Left forelimb (tissue), 1 donor: Measurements from ENCODE around the gene SIRPB2.

Source experiments
- DNase-seq: peaks from one replicate; pipeline ENCODE4 v3.0.0-alpha.2; 2018; ENCODE audit warnings: low spot score

The SIRPB2 gene

DNA sequence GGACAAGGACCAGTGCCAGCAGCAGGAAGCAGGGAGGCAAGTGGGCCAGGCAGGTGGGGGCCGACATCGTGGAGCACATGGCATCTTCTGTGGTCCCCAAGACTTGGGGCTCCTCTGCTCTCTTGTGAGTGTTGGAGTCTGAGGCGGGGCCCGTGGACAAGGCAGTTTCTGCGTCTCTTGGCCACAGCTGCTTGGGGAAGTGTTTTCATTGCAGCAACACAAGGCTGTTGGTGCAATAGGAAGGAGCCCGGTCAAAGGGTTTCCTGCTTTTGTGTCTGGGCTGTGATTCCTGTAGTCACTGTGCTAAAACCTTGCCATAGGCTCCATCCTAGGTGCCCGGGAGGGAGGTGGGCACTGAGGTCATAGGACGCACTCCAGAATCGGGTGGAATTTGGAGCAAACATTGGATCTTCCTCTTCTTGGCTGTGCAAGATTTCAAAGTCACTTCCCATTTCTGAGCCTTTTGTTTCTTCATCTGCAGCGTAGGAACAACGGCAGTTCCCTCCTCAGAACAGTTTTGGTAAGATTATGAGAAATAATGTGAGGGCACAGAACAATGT lies at the start of gene SIRPB2:
Gene SIRPB2 (minus strand): TSS at position 140 of the 560 bp plus-strand sequence. CDS start 61 bp downstream, at position 79.
- DNase-seq: no peak

- DNase-seq: no peak
Measured at GRCh38 chr20:1539816-1540419, 48.7 kb upstream of the SIRPB2 start.

DNA sequence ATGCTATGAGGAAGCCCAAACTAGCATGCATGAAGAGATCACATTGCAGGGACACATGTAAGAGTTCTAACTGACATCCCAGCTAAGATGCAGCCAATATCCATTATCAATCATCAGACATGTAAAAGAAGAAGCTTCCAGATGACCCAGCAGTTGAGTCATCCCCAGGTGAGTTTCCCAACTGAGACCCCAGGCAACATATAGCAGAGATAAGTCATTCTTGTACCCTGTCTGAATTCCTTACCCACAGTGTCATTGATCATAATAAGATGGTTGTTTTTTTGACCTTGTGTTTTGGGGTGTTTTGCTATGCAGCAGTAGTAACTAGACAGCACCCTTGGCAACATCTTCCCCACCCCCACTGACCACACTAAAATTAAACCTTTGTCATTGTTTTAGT lies 47.4 kb upstream of the SIRPB2 start:
- no peak for DNase-seq

DNA sequence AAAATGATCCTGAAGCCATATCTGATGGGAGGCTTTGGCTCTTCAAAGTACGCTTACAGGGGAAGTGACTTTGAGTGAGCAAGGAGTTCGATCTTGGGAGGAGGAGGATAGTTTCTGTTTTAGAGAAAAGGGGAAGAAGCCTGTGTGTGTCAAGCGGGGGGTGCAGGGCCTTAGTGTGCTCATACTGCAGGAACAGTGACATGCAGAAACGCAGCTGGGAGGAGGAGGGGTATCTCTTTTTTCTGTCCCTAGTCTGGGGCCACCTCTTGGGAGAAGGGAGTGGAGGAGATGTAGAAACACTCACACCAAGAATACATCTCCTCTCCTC lies 46.5 kb upstream of the SIRPB2 start:
- DNase-seq: no peak

DNA sequence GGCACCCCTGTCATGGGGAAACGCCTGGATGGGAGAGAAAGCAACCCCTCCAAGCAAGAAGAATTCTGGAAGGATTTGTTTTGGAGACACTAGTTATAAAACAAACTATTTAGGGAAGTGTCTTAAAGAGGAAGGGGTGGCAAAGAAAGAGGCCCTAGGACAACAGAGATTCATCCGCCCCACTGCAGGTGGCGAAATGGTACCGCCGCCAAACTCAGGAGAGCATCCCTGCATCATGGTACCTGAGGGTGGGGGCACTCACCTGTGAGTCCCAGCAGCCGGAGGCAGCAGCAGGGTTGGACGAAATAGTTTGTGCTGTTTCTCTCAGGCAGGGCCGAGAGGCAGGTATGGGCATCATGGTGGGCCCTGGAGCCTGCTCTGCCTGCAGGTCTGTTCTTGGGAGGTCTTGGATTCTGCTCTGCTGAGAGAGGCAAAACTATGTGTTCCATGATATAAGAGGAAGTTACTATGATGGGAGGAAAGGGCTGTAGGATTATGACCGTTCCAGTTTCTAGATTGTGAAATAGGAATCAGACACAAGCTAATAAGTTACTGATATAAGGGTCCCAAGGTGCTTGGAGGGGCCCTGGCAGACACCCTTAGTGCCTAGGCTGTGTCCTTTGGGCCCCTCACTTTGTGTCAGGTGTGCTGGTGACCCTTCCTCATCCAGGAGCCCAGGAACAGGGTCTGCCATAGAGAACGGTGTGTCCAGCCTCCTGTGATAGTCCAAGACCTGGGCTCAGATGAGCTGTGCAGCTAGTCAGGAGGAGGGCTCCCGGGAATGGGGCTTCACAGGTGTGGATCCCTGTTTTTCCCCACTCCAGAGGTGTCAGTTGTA lies 45.9 kb upstream of the SIRPB2 start:
- no peak for DNase-seq

DNA sequence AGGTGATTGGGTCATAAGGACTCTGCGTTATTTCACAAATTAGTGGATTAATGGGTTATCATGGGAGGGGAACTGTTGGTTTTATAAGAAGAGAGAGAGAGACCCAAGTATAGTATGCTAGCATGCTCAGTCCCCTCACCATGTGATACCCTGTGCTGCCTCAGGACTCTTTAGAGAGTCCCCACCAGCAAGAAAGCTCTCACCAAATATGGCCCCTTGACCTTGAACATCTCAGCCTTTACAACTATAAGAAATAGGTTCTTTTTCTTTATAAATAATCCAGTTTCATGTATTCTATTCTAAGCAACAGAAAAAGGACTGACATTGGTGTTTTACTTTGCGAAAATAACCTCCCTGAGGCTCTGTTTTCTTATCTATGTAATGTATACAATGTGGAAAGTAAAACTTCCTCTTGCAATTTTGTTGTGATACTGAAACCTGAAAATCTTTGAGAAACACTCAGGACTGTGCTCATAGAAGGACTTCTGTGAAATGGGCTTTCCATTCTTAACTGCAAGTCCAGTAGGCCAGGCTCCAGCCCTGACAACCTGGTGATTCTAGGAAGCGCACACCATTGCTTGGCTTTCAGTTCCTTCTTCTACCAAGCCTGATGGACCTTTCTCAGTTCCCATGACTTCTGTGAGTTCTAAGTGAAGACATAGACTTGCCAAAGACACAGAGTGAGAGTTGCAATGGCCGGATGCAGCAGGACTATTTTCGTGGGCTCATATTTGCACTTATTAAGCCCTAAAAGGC lies 44.4 kb upstream of the SIRPB2 start:
- DNase-seq: no peak

DNA sequence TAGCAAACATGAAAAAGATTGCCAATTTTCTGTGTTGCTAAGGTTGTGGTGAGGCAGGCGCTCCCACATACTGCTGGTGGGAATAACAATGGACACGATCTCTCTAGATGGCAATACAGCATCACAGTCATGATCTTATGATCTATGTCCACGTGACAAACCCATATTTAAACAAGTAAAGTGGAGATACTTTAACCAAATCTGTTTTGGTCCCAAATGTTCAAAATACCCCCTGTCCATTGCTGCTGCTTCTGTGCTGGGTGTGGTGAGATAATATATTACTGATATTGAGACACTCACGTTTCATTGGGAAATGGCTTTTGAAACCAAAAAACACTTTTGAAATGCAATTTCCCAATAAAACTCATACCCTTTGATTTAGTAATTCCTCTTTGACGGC lies 43.3 kb upstream of the SIRPB2 start:
- no peak for DNase-seq

DNA sequence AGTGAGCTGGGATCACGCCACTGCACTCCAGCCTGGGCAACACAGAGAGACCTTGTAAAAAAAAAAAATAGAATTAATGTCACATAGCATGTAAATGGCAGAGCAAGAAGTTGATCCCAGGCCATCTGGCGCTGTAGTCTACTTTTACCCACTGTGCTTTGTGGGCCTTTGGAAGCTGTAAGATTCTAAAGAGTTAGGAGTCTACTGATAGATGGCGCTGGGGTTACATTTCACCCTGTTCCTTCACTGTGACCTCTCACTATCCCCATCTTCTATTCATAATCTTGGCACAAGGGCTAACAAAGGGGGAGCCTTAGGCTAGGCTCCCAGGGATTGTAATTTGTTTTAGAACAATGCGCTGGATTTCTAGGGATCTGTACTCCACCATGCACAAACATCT lies 41.8 kb upstream of the SIRPB2 start:
- no peak for DNase-seq

DNA sequence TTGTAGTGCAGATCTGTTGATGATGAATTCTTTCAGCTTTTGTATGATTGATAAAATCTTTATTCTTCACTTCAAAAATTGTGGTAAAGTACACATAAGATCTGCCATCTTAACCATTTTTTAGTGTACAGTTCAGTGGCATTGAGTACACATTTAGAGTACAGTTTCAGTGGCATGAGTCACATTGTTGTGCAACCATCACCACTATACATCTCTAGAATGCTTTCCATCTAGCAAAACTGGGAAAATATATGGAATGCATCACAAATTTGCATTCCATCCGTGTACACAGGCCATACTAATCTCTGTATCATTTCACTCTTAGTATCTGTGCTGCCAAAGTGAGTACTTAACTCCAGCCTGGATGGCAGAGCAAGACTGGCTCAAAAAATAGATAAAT lies 37.6 kb upstream of the SIRPB2 start:
- no peak for DNase-seq

DNA sequence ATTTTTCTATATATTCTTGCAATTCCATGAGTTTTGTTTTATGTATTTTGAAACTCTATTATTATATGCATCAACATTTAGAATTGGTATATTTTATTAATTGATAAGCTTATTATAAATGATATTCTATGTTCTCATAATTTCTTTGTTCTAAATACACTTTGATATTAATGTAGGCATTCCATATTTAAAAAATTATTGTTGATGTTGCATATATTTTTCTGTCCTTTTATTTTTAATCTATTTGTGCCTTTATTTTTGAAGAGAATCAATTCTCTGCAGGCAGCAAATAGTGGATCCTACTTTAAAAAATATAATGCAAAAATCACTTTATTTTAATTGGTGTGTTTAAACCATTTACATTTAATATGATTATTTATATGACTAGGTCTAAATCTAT lies 36.7 kb upstream of the SIRPB2 start:
- no peak for DNase-seq

GRCh38 chr20:1526896-1527295 lies 35.7 kb upstream of the SIRPB2 start:
- DNase-seq: no peak

- no peak for DNase-seq
Measured at GRCh38 chr20:1526310-1526709, 35.1 kb upstream of the SIRPB2 start.

GRCh38 chr20:1524004-1524403 lies 32.8 kb upstream of the SIRPB2 start:
- DNase-seq: no peak

DNA sequence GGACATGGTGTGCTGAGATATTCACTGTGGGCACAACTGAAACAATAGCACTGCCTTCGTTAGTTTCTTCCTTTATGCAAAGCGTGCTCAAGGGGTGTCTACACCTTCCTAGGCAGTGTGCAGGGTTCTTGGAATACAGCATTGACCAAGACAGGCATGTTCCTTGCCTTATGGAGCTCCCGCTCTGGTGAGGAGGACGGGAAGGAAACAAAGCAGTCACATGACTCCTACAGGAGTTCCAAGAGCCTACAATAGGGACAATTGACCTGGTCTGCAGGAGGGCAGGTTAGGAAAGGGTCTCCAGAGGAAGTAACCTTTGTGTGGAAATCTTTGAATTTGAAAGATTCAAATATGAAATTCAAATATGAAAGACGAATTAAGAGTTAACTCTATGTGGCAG lies 25.8 kb upstream of the SIRPB2 start:
- DNase-seq: no peak

GRCh38 chr20:1513801-1514200 lies 22.6 kb upstream of the SIRPB2 start:
- DNase-seq: no peak

DNA sequence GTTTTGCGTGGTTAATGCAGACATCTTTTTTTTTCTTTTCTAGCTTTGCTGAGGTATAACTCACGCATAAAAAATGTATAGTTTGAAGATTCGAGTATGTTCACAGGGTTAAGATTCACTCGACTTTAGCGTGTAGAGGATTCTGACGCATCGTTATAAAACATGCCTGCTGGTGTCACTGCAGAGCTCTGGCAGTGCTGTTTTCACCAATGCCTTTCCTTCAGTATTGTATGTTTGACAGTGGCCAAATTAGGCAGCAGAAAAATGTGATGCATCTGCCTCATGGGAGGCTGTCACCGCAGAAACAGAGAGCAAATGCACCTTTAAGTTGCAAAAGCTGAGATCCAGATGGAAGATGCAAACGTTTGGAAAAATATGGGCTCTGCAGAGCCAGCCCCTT lies 18.0 kb upstream of the SIRPB2 start:
- DNase-seq: no peak

- no peak for DNase-seq
Measured at GRCh38 chr20:1508574-1508973, 17.4 kb upstream of the SIRPB2 start.

DNA sequence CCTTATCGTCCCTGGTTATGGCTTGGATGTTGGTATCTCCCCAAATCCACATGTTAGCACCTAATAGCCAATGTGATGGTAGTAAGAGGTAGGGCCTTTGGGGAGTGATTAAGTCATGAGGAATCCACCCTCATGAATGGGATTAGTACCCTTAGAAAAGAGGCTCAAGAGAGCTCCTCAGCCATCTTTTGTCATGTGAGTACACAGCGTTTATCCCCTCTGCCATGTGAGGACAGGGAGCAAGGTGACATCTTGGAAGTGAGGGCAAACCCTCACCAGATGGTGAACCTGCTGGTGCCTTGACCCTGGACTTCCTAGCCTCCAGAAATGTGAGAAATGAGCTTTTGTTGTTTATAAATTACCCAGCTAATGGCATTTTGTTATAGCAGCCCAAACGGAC lies 16.1 kb upstream of the SIRPB2 start:
- DNase-seq: no peak

DNA sequence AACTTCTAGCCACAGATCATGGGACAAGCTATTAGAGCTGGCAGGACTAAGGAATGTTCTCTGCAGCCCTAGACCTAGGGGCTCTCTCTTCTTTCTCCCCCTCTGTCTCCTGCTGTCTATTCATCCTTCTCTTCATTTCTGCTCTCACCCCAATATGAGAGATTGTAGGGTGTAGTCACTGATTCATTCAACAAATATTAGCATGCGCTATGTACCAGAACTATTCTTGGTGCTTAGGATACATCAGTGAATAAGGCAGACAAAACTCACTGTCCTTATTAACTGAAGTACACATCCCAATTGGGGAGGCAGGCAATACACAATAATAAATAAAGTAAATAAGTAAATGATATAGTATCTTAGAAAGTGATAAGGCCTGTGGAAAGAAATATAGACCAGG lies 14.7 kb upstream of the SIRPB2 start:
- DNase-seq: no peak

DNA sequence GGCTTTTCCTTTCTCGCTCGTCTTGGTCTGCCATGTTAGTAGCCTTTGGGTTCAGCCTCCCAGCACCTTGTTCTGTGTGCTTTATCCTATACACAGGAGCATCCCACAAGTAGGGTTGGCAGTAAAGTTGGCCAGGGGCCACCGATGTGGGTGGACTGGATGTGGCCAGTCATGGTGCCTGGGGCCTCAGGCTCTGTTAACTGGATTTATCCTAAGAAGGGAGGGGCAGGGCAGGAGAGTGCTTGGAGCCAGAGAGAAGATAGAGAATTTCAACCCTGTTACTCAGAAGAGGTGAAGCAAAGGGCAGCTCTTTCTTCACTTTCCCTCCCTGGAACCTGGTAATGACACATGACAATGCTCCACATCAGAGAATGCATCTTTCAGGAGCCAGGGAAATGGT lies 14.1 kb upstream of the SIRPB2 start:
- DNase-seq: no peak

- DNase-seq: no peak
Measured at GRCh38 chr20:1503564-1504227, 12.5 kb upstream of the SIRPB2 start.

DNA sequence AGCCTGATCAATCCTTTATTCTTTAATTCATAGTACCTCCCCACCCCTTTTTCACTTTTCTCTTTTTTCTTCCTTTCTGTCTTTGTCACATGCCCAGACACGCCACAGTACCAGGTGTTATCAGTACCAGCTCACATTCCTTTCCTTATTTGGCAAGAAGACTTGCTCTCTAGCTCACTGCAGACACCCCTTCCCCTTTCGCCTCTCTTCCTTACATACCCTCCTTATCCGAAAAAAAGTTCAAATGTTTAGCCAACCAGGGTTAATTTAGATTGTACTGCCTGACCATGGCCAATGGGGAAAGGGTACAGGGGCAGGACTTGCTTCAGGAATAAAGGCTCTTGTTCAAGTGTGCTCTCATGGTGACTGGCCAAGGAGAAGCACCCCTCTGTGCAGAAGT lies 9.3 kb upstream of the SIRPB2 start:
- no peak for DNase-seq
